Measurements from ENCODE around the gene PPIL6.
"Not testable (repeated sequence)": the region's sequence is repeated elsewhere in the genome, so short reads cannot be mapped to it uniquely, and the experiment has no call there.

The PPIL6 gene

GRCh38 chr6:109466212-109466923, 25.9 kb upstream of the PPIL6 start:
- DNase-seq (ENCODE audit: low read depth), result no peak

- no peak for DNase-seq (ENCODE audit: low read depth)
Measured at GRCh38 chr6:109465772-109466171, 25.3 kb upstream of the PPIL6 start.

GRCh38 chr6:109461733-109462526, 21.5 kb upstream of the PPIL6 start:
- DNase-seq (ENCODE audit: low read depth), result peak; percentile 29

- not testable (repeated sequence) for DNase-seq (ENCODE audit: low read depth)
Measured at GRCh38 chr6:109461205-109461604, 20.8 kb upstream of the PPIL6 start.

- DNase-seq (ENCODE audit: low read depth), result no peak
Measured at GRCh38 chr6:109460161-109460829, 19.9 kb upstream of the PPIL6 start.

- DNase-seq (ENCODE audit: low read depth), result no peak
Measured at GRCh38 chr6:109458774-109459531, 18.5 kb upstream of the PPIL6 start.

GRCh38 chr6:109457562-109457996, 17.2 kb upstream of the PPIL6 start:
- peak; percentile 35 for DNase-seq (ENCODE audit: low read depth)

- DNase-seq (ENCODE audit: low read depth), result peak; percentile 64
Measured at GRCh38 chr6:109456710-109457561, 16.5 kb upstream of the PPIL6 start.

- DNase-seq (ENCODE audit: low read depth), result no peak
Measured at GRCh38 chr6:109456111-109456583, 15.7 kb upstream of the PPIL6 start.

- DNase-seq (ENCODE audit: low read depth), result peak; percentile 76
Measured at GRCh38 chr6:109455437-109456110, 15.1 kb upstream of the PPIL6 start, which contains the start of gene MICAL1. Gene MICAL1 (minus strand): TSS chr6:109455772. CDS start chr6:109454196, 1,576 bp downstream.

GRCh38 chr6:109454496-109455436, 14.3 kb upstream of the PPIL6 start:
- peak; percentile 28 for DNase-seq (ENCODE audit: low read depth)

- DNase-seq (ENCODE audit: low read depth), result no peak
Measured at GRCh38 chr6:109453594-109454495, 13.4 kb upstream of the PPIL6 start.

- DNase-seq (ENCODE audit: low read depth), result no peak
Measured at GRCh38 chr6:109453156-109453555, 12.7 kb upstream of the PPIL6 start.

- no peak for DNase-seq (ENCODE audit: low read depth)
Measured at GRCh38 chr6:109452181-109452580, 11.8 kb upstream of the PPIL6 start.

- no peak for DNase-seq (ENCODE audit: low read depth)
Measured at GRCh38 chr6:109451376-109451775, 10.9 kb upstream of the PPIL6 start.

- DNase-seq (ENCODE audit: low read depth), result no peak
Measured at GRCh38 chr6:109450801-109451200, 10.4 kb upstream of the PPIL6 start.

- DNase-seq (ENCODE audit: low read depth), result no peak
Measured at GRCh38 chr6:109449795-109450673, 9.6 kb upstream of the PPIL6 start.
